HEK293T (cell line): ENCODE data around the gene WNT8B.
A peak's percentile ranks its signal among the peaks of the same experiment; 100 is the strongest.

Experiments
- CTCF ChIA-PET: fragments of 350-600 bp; formaldehyde crosslinking; extraction: SDS; loops from one replicate; lab custom pipeline; 2021; ENCODE audit warnings: antibody characterized with exemption, inconsistent platforms; lab: Yijun Ruan, JAX
- POLR2A ChIA-PET: fragments of 350-600 bp; formaldehyde crosslinking; extraction: SDS; loops from one replicate; lab custom pipeline; 2020; ENCODE audit warnings: antibody characterized with exemption, inconsistent platforms; lab: Yijun Ruan, JAX
- DNase-seq: peaks from one replicate; pipeline ENCODE4 v3.0.0; 2012; ENCODE audit warnings: mixed read lengths; ENCODE audit errors: extremely low spot score
- ARNT ChIP-seq: fragments of 450-650 bp; IDR thresholded peaks from 2 replicates; pipeline ENCODE4 v1.6.1; 2017; ENCODE audit warnings: mild to moderate bottlenecking
- BHLHE40 ChIP-seq: fragments of 450-650 bp; IDR thresholded peaks from 2 replicates; pipeline ENCODE4 v1.6.1; 2016; ENCODE audit warnings: mild to moderate bottlenecking, moderate library complexity, borderline replicate concordance
- CTBP1 ChIP-seq: fragments of 450-650 bp; IDR thresholded peaks from 2 replicates; pipeline ENCODE4 v1.6.1; 2016; ENCODE audit warnings: borderline replicate concordance
- ELF4 ChIP-seq: fragments of 450-650 bp; IDR thresholded peaks from 2 replicates; pipeline ENCODE4 v1.6.1; 2017; ENCODE audit warnings: antibody characterized with exemption
- FOXA1 ChIP-seq: fragments of 450-650 bp; IDR thresholded peaks from 2 replicates; pipeline ENCODE4 v1.6.1; 2016; ENCODE audit warnings: mild to moderate bottlenecking
- FOXK2 ChIP-seq: fragments of 450-650 bp; IDR thresholded peaks from 2 replicates; pipeline ENCODE4 v1.6.1; 2016; ENCODE audit warnings: mild to moderate bottlenecking
- FOXM1 ChIP-seq: fragments of 450-650 bp; IDR thresholded peaks from 2 replicates; pipeline ENCODE4 v1.6.1; 2017; ENCODE audit warnings: mild to moderate bottlenecking, borderline replicate concordance
- HDGF ChIP-seq: fragments of 450-650 bp; IDR thresholded peaks from 2 replicates; pipeline ENCODE4 v1.6.1; 2017; ENCODE audit warnings: antibody characterized with exemption, borderline replicate concordance
- L3MBTL2 ChIP-seq: fragments of 450-650 bp; conservative IDR thresholded peaks from 2 replicates; pipeline ENCODE4 v1.6.1; 2016; ENCODE audit warnings: mild to moderate bottlenecking
- LEF1 ChIP-seq: fragments of 450-650 bp; IDR thresholded peaks from 2 replicates; pipeline ENCODE4 v1.6.1; 2017; ENCODE audit warnings: mild to moderate bottlenecking, borderline replicate concordance
- NFRKB ChIP-seq: fragments of 450-650 bp; IDR thresholded peaks from 2 replicates; pipeline ENCODE4 v1.6.1; 2016; ENCODE audit warnings: mild to moderate bottlenecking, moderate library complexity
- SP1 ChIP-seq: fragments of 450-650 bp; IDR thresholded peaks from 2 replicates; pipeline ENCODE4 v1.6.1; 2017
- SUZ12 ChIP-seq: fragments of 450-650 bp; IDR thresholded peaks from 2 replicates; pipeline ENCODE4 v1.6.1; 2016; ENCODE audit warnings: mild to moderate bottlenecking
- TARDBP ChIP-seq: fragments of 450-650 bp; IDR thresholded peaks from 2 replicates; pipeline ENCODE4 v1.6.1; 2016
- ZNF384 ChIP-seq: fragments of 450-650 bp; IDR thresholded peaks from 2 replicates; pipeline ENCODE4 v1.6.1; 2016
- TF ChIP-seq, protein P1 (sequence below): fragments of 450-650 bp; IDR thresholded peaks from 2 replicates; pipeline ENCODE4 v1.6.1; 2016

Gene WNT8B

DNA sequence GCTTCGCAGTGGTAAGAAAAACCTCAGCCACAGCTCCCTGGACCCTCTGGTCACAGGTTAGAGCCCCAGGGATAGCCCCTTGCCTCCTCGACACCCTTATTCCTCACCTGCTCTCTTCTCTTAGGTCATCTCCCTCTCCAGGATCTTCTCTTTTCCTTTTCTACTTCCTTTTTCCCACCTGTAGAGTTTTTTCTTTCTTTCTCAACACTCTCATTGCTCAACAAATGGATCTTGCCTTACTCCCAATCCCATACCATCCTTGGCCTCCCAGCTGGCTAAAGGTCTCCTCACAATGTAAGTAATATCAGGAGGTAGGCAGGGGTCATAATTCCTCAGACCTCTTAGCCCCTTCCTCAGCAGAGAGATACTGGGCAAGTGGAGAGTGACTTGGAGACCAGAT is 17.2 kb downstream of the WNT8B start:
- ChIA-PET POLR2A (interaction anchor here (0.7 kb wide), 1 partner anchor 56 kb away, joined by 3 read pairs; the partner anchor contains the start of gene HIF1AN), CTCF (no interaction called here)
- TF ChIP-seq SUZ12 (no peak), ZNF384 (no peak), HDGF (no peak), L3MBTL2 (no peak), BHLHE40 (no peak), SP1 (no peak), TARDBP (no peak), FOXM1 (no peak), ARNT (no peak), LEF1 (no peak), FOXA1 (no peak), ELF4 (no peak), NFRKB (no peak), CTBP1 (no peak)
- TF ChIP-seq, protein P1, sequence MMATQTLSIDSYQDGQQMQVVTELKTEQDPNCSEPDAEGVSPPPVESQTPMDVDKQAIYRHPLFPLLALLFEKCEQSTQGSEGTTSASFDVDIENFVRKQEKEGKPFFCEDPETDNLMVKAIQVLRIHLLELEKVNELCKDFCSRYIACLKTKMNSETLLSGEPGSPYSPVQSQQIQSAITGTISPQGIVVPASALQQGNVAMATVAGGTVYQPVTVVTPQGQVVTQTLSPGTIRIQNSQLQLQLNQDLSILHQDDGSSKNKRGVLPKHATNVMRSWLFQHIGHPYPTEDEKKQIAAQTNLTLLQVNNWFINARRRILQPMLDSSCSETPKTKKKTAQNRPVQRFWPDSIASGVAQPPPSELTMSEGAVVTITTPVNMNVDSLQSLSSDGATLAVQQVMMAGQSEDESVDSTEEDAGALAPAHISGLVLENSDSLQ, result no peak
- DNase-seq, result no peak

DNA sequence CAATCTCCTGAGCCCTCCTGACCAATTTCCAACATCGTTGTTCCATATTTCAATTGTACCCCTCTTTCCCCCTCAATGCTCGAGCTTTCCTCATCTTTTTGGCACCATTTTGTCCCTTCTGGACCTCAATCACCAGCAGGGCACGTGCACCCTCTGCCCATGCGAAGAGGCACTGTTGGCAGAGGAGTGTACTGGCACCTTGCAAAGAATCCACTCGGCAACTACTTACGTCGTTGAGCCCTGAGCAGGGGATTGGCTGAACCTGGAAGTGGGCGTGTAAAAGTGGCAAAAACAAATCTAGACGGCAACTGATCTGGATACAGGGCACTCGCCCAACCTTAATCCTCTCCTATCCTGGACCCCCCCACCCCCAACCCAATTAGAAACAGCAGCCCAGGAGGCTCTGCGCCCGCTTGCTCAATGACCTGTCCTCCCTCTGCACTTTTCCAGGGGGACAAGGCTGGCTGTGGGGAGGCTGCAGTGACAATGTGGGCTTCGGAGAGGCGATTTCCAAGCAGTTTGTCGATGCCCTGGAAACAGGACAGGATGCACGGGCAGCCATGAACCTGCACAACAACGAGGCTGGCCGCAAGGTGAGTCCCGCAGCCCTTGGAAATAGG is 18.8 kb downstream of the WNT8B start:
- ChIA-PET CTCF (interaction anchor here (0.8 to 3.5 kb wide), 9 partner anchors 13 to 394 kb away, joined by 3 to 18 read pairs (median 4); partner anchors contain the start of gene SEC31B), POLR2A (no interaction called here)
- TF ChIP-seq ZNF384 (no peak), FOXK2 (no peak), CTBP1 (0 out of 2 replicates have a peak, but pooled peaks have one; percentile 35), SP1 (no peak), ARNT (no peak), TARDBP (no peak), ELF4 (no peak), HDGF (no peak), BHLHE40 (no peak), L3MBTL2 (peak; percentile 89), FOXA1 (no peak), NFRKB (no peak), LEF1 (no peak)
- DNase-seq, result peak; percentile 94

DNA sequence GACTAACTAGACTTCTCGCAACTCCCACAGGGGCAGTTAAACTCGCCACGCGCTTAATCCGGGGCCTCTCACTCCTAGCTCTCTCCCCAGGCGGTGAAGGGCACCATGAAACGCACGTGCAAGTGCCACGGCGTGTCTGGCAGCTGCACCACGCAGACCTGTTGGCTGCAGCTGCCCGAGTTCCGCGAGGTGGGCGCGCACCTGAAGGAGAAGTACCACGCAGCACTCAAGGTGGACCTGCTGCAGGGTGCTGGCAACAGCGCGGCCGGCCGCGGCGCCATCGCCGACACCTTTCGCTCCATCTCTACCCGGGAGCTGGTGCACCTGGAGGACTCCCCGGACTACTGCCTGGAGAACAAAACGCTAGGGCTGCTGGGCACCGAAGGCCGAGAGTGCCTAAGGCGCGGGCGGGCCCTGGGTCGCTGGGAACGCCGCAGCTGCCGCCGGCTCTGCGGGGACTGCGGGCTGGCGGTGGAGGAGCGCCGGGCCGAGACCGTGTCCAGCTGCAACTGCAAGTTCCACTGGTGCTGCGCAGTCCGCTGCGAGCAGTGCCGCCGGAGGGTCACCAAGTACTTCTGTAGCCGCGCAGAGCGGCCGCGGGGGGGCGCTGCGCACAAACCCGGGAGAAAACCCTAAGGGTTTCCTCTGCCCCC is 19.5 kb downstream of the WNT8B start:
- CTCF ChIA-PET, result interaction anchor here (0.6 to 3.5 kb wide), 19 partner anchors 9 to 780 kb away, joined by 3 to 18 read pairs (median 4); partner anchors contain the start of genes HIF1AN, SEC31B and WNT8B
- peak; percentile 89 for DNase-seq
- POLR2A ChIA-PET, result interaction anchor here (0.8 to 1.0 kb wide), 2 partner anchors 12 to 36 kb away, joined by 3 read pairs; no protein-coding TSS in a partner anchor
- TF ChIP-seq ELF4 (no peak), L3MBTL2 (peak; percentile 71), FOXA1 (no peak)

DNA sequence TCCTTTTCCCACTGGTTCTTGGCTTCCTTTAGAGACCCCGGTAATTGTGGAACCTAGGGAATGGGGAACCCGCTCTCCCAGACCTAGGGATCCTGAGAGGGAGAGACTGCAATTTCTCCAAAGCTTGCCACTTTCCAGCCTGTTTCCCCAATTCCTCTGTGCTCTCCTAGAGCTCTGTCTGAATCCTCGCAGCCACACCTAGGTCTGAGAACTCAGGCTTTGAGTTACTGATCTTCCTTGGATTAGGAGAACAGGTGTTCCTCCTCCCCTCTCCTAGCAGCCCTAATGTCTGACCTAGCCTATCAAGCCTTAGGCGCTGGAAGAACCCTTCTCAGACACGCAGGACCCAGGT is 20.0 kb downstream of the WNT8B start:
- TF ChIP-seq L3MBTL2 (no peak), FOXA1 (no peak), TARDBP (no peak), FOXM1 (no peak), SUZ12 (no peak), BHLHE40 (no peak), ARNT (no peak), ELF4 (no peak), SP1 (no peak), HDGF (no peak), ZNF384 (no peak)
- TF ChIP-seq, protein P1, result no peak
- no peak for DNase-seq
- ChIA-PET POLR2A (interaction anchor here (0.8 to 1.0 kb wide), 2 partner anchors 12 to 36 kb away, joined by 3 read pairs; no protein-coding TSS in a partner anchor), CTCF (interaction anchor here (0.6 to 3.5 kb wide), 16 partner anchors 9 to 438 kb away, joined by 3 to 18 read pairs (median 4); partner anchors contain the start of genes HIF1AN, SEC31B and WNT8B)

DNA sequence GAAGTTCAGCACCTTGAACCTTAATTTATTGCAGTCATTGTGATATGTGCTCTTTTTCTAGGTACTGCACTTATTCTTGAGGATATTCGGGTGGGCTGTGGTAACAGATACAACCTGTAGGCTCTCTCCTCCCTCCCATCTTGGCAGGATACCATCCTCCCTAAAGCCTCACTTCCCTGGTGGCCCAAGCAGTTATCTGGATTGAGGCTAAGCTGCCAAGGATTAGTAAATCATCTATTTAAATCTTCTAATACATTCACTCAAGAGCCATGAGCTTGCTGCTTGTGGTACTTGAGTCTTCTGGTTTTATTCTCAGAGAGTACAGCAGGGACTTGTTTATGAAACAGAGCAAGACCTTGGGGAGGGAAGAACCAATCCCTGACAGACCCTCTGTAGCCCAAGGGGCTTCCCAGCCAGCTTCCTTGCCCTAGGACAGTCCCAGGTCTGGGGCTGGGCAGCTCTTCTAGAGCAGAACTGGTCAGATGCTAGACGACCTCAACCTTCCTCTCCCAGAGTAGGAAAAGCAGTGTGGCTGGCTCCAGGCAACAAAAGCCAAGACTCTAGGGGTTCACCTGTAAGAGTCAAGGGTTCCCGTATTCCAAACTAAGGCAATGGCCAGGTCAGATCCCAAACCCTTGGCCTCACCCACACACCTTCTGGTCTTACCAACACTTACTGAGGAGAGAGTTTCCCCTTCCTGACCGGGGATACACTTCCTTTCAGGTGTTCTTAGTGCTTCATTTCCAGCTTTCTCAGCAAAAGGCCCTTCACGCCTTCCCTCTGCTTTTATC is 21.3 kb downstream of the WNT8B start:
- no peak for DNase-seq
- no peak for TF ChIP-seq SP1
- TF ChIP-seq ZNF384, result no peak
- no peak for TF ChIP-seq ARNT
- no peak for TF ChIP-seq FOXK2
- no peak for TF ChIP-seq LEF1
- TF ChIP-seq NFRKB, result no peak
- TF ChIP-seq ELF4, result no peak
- TF ChIP-seq SUZ12, result no peak
- no peak for TF ChIP-seq FOXA1
- no peak for TF ChIP-seq FOXM1
- TF ChIP-seq BHLHE40, result no peak
- ChIA-PET POLR2A (interaction anchor here (1.6 kb wide), 1 partner anchor 11 kb away, joined by 3 read pairs; no protein-coding TSS in a partner anchor), CTCF (interaction anchor here (0.6 to 3.5 kb wide), 7 partner anchors 13 to 154 kb away, joined by 3 to 14 read pairs (median 3); partner anchors contain the start of genes PKD2L1, SEC31B and WNT8B)

DNA sequence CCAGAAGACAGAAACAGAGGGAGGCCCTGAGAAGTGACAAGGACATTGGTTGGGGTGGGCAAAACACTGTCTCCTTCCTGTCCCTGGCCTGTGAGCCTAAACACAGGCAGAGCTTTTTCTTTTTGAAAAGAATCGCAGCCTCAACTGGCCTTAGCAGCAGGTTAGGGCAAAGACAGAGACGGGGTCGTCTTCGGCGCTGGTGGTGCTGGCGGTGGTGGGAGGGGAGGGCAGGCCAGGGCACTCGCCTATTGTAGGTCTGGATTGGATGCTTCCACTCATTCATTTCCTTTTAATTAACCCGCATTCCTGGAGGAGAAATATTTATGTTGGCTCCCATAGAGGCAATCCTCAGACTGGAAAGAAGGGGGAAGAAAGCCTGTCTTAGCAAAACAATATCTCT is 22.6 kb downstream of the WNT8B start:
- no peak for DNase-seq
- TF ChIP-seq CTBP1 (no peak), FOXM1 (no peak), ZNF384 (no peak), BHLHE40 (no peak), LEF1 (no peak), HDGF (no peak), SP1 (no peak), ELF4 (no peak), FOXA1 (no peak), ARNT (no peak), L3MBTL2 (no peak), SUZ12 (no peak), NFRKB (no peak), TARDBP (no peak), FOXK2 (no peak)
- TF ChIP-seq, protein P1, result no peak
- ChIA-PET CTCF (no interaction called here), POLR2A (no interaction called here)
